Caco-2 (cell line): ENCODE data around the gene PTGES3L. TPM values are rescaled to one million over a fixed set of nuclear protein-coding genes. Genes with fewer than 3 reads are reported as not detected.
"Not testable (repeated sequence)": the region's sequence is repeated elsewhere in the genome, so short reads cannot be mapped to it uniquely, and the experiment has no call there.

ENCODE experiments used
- BruUV-seq: library from RNA; stranded (reverse); fragments of 400-500 nt; replicated peaks from 2 replicates; lab custom pipeline; 2021; lab: Mats Ljungman, UMichigan
- CTCF ChIA-PET: fragments of 300-600 bp; sonication (Branson Sonifier 250); formaldehyde crosslinking; loops from one replicate; lab custom pipeline; 2022; ENCODE audit warnings: antibody characterized with exemption; lab: Charles Lee
- POLR2A ChIA-PET: fragments of 300-600 bp; sonication (Branson Sonifier 250); formaldehyde crosslinking; loops from one replicate; lab custom pipeline; 2022; ENCODE audit warnings: antibody characterized with exemption; lab: Charles Lee
- DNase-seq, 2 experiments: peaks; one replicate each; pipeline versions ENCODE4 v3.0.0 to v3.0.0-alpha.2; 2020 to 2022
- H3K27me3 ChIP-seq: replicated peaks from 2 replicates; pipeline ENCODE4 v1.6.0; 2011; ENCODE audit warnings: low read length; ENCODE audit not compliant: control insufficient read depth, insufficient read depth
- H3K36me3 ChIP-seq: 2 replicates; pipeline ENCODE4 v1.5.1; 2011; ENCODE audit warnings: low read length; ENCODE audit not compliant: control insufficient read depth, insufficient read depth
- H3K4me1 ChIP-seq: fragments of 250-450 bp; sonication (Bioruptor Pico); 2 replicates; pipeline ENCODE4 v1.5.1; 2020; ENCODE audit warnings: mild to moderate bottlenecking
- H3K4me3 ChIP-seq: 2 replicates; pipeline ENCODE4 v1.5.1; 2011; ENCODE audit warnings: low read depth, mild to moderate bottlenecking, control low read depth, low read length
- H3K9me3 ChIP-seq: fragments of 250-450 bp; sonication (Bioruptor Pico); 2 replicates; pipeline ENCODE4 v1.5.1; 2020; ENCODE audit warnings: mild to moderate bottlenecking, moderate library complexity
- H3K27ac Mint-ChIP-seq: one replicate; pipeline ENCODE4 v1.8.0; 2022; ENCODE audit warnings: mixed read lengths; ENCODE audit not compliant: unreplicated experiment
- H3K27me3 Mint-ChIP-seq: one replicate; pipeline ENCODE4 v1.8.0; 2022; ENCODE audit warnings: mixed read lengths; ENCODE audit not compliant: insufficient read depth, unreplicated experiment
- H3K36me3 Mint-ChIP-seq: one replicate; pipeline ENCODE4 v1.8.0; 2022; ENCODE audit warnings: mild to moderate bottlenecking, mixed read lengths; ENCODE audit not compliant: insufficient read depth, unreplicated experiment
- H3K4me1 Mint-ChIP-seq: one replicate; pipeline ENCODE4 v1.8.0; 2022; ENCODE audit warnings: low read depth, mixed read lengths; ENCODE audit not compliant: unreplicated experiment
- H3K4me3 Mint-ChIP-seq: one replicate; pipeline ENCODE4 v1.8.0; 2022; ENCODE audit warnings: mild to moderate bottlenecking, moderate library complexity, mixed read lengths; ENCODE audit not compliant: unreplicated experiment
- H3K9me3 Mint-ChIP-seq: one replicate; pipeline ENCODE4 v1.8.0; 2022; ENCODE audit warnings: mixed read lengths; ENCODE audit not compliant: unreplicated experiment
- intact Hi-C: fragments of 100-400 bp; cut with micrococcal nuclease; formaldehyde crosslinking; loops from one replicate; pipeline ENCODE4 v1.10.0; 2022; ENCODE audit not compliant: unreplicated experiment
- total RNA-seq: library from RNA; stranded (reverse); gene quantifications from 2 replicates; pipeline ENCODE4 v1.2.3, GENCODE V29; 2022
- TF ChIP-seq, protein P1 (sequence below), 2 experiments: fragments of 200-600 bp in 1 of 2; IDR thresholded peaks; 1 replicate in 1 of 2; 2 replicates in 1 of 2; pipeline versions ENCODE4 v1.5.1 to v1.8.0; 2011 to 2022; ENCODE audit warnings: antibody characterized with exemption in 1 of 2, control low read depth in 1 of 2, inconsistent platforms in 1 of 2, low read depth in 1 of 2, low read length in 1 of 2, mild to moderate bottlenecking in 1 of 2, moderate library complexity in 1 of 2; ENCODE audit not compliant: insufficient read depth in 1 of 2, severe bottlenecking in 1 of 2, unreplicated experiment in 1 of 2

The PTGES3L gene
- total RNA-seq, 1 experiment from 2014 or later = 1.2 TPM

DNA sequence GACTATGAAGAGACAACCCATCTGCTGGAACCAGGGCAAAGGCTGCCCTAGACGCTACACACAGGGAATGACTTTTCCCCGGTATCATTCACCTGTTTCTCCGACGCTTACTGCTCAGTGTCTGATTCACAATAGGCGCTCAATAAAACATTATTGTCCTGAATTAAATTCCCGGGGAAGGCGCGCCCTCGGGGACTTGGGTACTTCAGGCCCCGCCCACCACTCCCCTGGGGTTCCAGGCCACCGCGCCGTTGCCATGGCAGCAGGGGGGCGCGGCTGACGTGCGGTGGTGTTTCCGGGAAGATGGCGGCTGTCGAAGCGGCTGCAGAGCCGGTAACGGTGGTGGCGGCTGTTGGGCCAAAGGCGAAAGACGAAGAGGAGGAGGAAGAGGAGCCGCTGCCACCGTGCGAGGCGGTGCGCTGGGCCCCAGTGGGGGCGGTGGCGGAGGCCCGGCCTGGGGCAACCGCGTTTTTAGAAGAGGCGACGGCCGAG, 440 bp upstream of the PTGES3L start, which contains the start of gene RUNDC1:
Gene RUNDC1 (plus strand): TSS at position 292 of the 492 bp plus-strand sequence. CDS start 12 bp downstream, at position 304.
- Mint-ChIP-seq H3K4me1 (peaks cover 12% of the 10 kb centered on the region), H3K27me3 (no peaks in the 10 kb centered on the region), H3K4me3 (peak within 1 kb of the TSS; percentile 100), H3K36me3 (peaks cover 41% of the 10 kb centered on the region), H3K27ac (peak within 1 kb of the TSS; percentile 96), H3K9me3 (peaks cover 13% of the 10 kb centered on the region)
- H3K4me3 ChIP-seq = peak within 1 kb of the TSS; percentile 100
- DNase-seq = peak; percentile 91 to 94
- TF ChIP-seq, protein P1, sequence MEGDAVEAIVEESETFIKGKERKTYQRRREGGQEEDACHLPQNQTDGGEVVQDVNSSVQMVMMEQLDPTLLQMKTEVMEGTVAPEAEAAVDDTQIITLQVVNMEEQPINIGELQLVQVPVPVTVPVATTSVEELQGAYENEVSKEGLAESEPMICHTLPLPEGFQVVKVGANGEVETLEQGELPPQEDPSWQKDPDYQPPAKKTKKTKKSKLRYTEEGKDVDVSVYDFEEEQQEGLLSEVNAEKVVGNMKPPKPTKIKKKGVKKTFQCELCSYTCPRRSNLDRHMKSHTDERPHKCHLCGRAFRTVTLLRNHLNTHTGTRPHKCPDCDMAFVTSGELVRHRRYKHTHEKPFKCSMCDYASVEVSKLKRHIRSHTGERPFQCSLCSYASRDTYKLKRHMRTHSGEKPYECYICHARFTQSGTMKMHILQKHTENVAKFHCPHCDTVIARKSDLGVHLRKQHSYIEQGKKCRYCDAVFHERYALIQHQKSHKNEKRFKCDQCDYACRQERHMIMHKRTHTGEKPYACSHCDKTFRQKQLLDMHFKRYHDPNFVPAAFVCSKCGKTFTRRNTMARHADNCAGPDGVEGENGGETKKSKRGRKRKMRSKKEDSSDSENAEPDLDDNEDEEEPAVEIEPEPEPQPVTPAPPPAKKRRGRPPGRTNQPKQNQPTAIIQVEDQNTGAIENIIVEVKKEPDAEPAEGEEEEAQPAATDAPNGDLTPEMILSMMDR (IDR thresholded peaks at IDR 0.05; ENCODE audit: insufficient read depth in 1 of 2, low read depth in 1 of 2, low read length in 1 of 2, severe bottlenecking in 1 of 2, unreplicated experiment in 1 of 2) = no peak
- no TSS peak for BruUV-seq
- peaks cover 7% of the 10 kb centered on the region; the same call in 1 of the 2 replicates for H3K4me1 ChIP-seq
- H3K36me3 ChIP-seq = no peaks in the 10 kb centered on the region
- intact Hi-C loops = loop anchor here (1.0 to 2.0 kb wide), 3 partner anchors 16 to 47 kb away; partner anchors contain the start of genes AARSD1 and RPL27
- no peaks in the 10 kb centered on the region for H3K9me3 ChIP-seq
- POLR2A ChIA-PET = interaction anchor here (1.0 to 2.7 kb wide), 2 partner anchors 18 to 156 kb away, joined by 4 to 21 read pairs; partner anchors contain the start of genes BECN1 and RPL27
- H3K27me3 ChIP-seq = no peaks in the 10 kb centered on the region
- CTCF ChIA-PET = no interaction called here

DNA sequence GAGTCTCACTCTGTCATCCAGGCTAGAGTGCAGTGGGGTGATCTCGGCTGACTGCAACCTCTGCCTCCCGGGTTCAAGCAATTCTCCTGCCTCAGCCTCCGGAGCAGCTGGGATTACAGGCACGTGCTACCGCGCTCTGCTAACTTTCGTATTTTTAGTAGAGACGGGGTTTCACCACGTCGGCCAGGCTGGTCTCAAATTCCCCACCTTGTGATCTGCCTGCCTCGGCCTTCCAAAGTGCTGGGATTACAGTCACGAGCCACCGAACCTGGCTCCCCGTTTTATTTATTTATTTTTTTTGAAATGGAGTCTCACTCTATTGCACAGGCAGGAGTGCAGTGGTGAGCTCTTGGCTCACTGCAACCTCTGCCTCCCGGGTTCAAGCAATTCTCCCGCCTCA, 4.2 kb downstream of the PTGES3L start:
- DNase-seq, H3K9me3 ChIP-seq, H3K27me3 ChIP-seq, H3K27ac Mint-ChIP-seq, intact Hi-C loops, CTCF ChIA-PET, H3K36me3 ChIP-seq, H3K4me3 Mint-ChIP-seq, H3K4me1 ChIP-seq, H3K27me3 Mint-ChIP-seq, H3K4me3 ChIP-seq, BruUV-seq, H3K4me1 Mint-ChIP-seq: not testable (repeated sequence)
- POLR2A ChIA-PET = interaction anchor here (0.7 kb wide), 1 partner anchor 22 kb away, joined by 3 read pairs; no protein-coding TSS in a partner anchor
- Mint-ChIP-seq H3K36me3 (peaks cover 20% of the 10 kb centered on the region), H3K9me3 (peaks cover 13% of the 10 kb centered on the region)

GRCh38 chr17:42975265-42975664, 4.6 kb downstream of the PTGES3L start:
- H3K27me3 Mint-ChIP-seq = no peaks in the 10 kb centered on the region

GRCh38 chr17:42973323-42973722, 6.6 kb downstream of the PTGES3L start:
- H3K4me3 ChIP-seq, H3K36me3 Mint-ChIP-seq, BruUV-seq, H3K36me3 ChIP-seq, H3K4me3 Mint-ChIP-seq, DNase-seq, H3K4me1 Mint-ChIP-seq, intact Hi-C loops, H3K9me3 ChIP-seq, H3K27me3 Mint-ChIP-seq, POLR2A ChIA-PET, H3K27me3 ChIP-seq, H3K4me1 ChIP-seq, H3K27ac Mint-ChIP-seq, H3K9me3 Mint-ChIP-seq, CTCF ChIA-PET: not testable (repeated sequence)

More at GRCh38 chr17:42975265-42975664, 4.6 kb downstream of the PTGES3L start:
- Mint-ChIP-seq H3K27ac (no peak overlapping the region), H3K36me3 (peaks cover 15% of the 10 kb centered on the region), H3K9me3 (peaks cover 13% of the 10 kb centered on the region), H3K4me1 (peaks cover 5% of the 10 kb centered on the region), H3K4me3 (no peak overlapping the region)
- intact Hi-C loops = no loop called here
- TF ChIP-seq, protein P1 (IDR thresholded peaks at IDR 0.05; ENCODE audit: insufficient read depth in 1 of 2, low read depth in 1 of 2, low read length in 1 of 2, severe bottlenecking in 1 of 2, unreplicated experiment in 1 of 2) = no peak
- Histone ChIP-seq H3K9me3 (no peaks in the 10 kb centered on the region), H3K4me1 (no peaks in the 10 kb centered on the region), H3K36me3 (no peaks in the 10 kb centered on the region), H3K4me3 (no peak overlapping the region), H3K27me3 (no peaks in the 10 kb centered on the region)
- ChIA-PET CTCF (no interaction called here), POLR2A (no interaction called here)
- no TSS peak for BruUV-seq
- no peak for DNase-seq
